ENCODE data around the gene USP49. TPM values are rescaled to one million over a fixed set of nuclear protein-coding genes. Genes with fewer than 3 reads are reported as not detected.

Gene USP49
- total RNA-seq, 1 donor = 3.0 TPM

GRCh38 chr6:41914343-41914742 is 19.2 kb upstream of the USP49 start:
- no peak for TF ChIP-seq CTCF (IDR thresholded peaks at IDR 0.05; ENCODE audit: insufficient read depth, low read depth, low read length)
- DNase-seq (ENCODE audit: low read depth) = no peak
- no peak overlapping the region for H3K4me3 ChIP-seq (ENCODE audit: low read depth, low read length)

- H3K4me3 ChIP-seq (ENCODE audit: low read depth, low read length) = no peak overlapping the region
- DNase-seq (ENCODE audit: low read depth) = no peak
- TF ChIP-seq CTCF (IDR thresholded peaks at IDR 0.05; ENCODE audit: insufficient read depth, low read depth, low read length) = no peak
Measured at GRCh38 chr6:41909727-41910126, 14.6 kb upstream of the USP49 start.

GRCh38 chr6:41901882-41902519 is 6.8 kb upstream of the USP49 start:
- no peak overlapping the region for H3K4me3 ChIP-seq (ENCODE audit: low read depth, low read length)
- DNase-seq (ENCODE audit: low read depth) = peak; percentile 28
- TF ChIP-seq CTCF (IDR thresholded peaks at IDR 0.05; ENCODE audit: insufficient read depth, low read depth, low read length) = peak; percentile 41

GRCh38 chr6:41900861-41901260 is 5.7 kb upstream of the USP49 start:
- no peak for DNase-seq (ENCODE audit: low read depth)
- H3K4me3 ChIP-seq (ENCODE audit: low read depth, low read length) = no peak overlapping the region
- TF ChIP-seq CTCF (IDR thresholded peaks at IDR 0.05; ENCODE audit: insufficient read depth, low read depth, low read length) = no peak

DNA sequence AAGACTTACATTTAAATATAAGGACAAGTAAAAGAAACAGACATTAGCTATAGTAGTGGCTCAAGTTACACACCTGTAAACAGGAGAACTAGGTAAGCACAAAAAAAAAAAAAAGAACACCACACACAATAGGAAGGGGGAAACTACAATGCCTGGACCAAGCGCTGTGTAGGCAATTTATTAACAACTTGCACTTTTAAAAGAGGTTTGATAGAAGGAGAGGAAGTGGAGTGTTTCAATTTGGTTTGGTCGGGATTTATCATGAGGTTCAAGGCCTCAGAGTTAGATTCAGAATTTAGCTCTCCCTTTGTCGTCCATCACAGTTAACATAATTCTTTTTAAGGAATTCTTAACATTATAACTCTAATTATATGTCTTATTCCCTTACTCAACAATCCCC is 1.1 kb upstream of the USP49 start:
- no peak for TF ChIP-seq CTCF (IDR thresholded peaks at IDR 0.05; ENCODE audit: insufficient read depth, low read depth, low read length)
- DNase-seq (ENCODE audit: low read depth) = no peak
- H3K4me3 ChIP-seq (ENCODE audit: low read depth, low read length) = peak overlapping the region; percentile 89

- H3K4me3 ChIP-seq (ENCODE audit: low read depth, low read length) = peak overlapping the region; percentile 89
- no peak for TF ChIP-seq CTCF (IDR thresholded peaks at IDR 0.05; ENCODE audit: insufficient read depth, low read depth, low read length)
- peak; percentile 8 for DNase-seq (ENCODE audit: low read depth)
Measured at GRCh38 chr6:41894366-41895299, 542 bp downstream of the USP49 start.

All from fibroblast of villous mesenchyme (primary cell).